Transverse colon (tissue), 4 donors: ENCODE results near the gene LRRC23.

Source experiments
- CTCF ChIP-seq, 5 experiments: fragments of 200-600 bp in 3 of 5; fragments of 450-650 bp in 2 of 5; sonication (generic) in 3 of 5; IDR thresholded peaks; 1 replicate in 2 of 5; 2 replicates in 3 of 5; pipeline ENCODE4 v1.5.1; 2016 to 2017; ENCODE audit warnings: antibody characterized with exemption in 5 of 5, inconsistent platforms in 3 of 5, mild to moderate bottlenecking in 2 of 5, moderate library complexity in 1 of 5
- EP300 ChIP-seq: sonication (generic); formaldehyde crosslinking; IDR thresholded peaks from one replicate; pipeline ENCODE4 v1.6.1; 2017; ENCODE audit warnings: antibody characterized with exemption, low read depth
- POLR2AphosphoS5 ChIP-seq, 3 donors: sonication (generic); formaldehyde crosslinking; IDR thresholded peaks; one replicate each; pipeline ENCODE4 v1.6.1; 2016; ENCODE audit warnings: antibody characterized with exemption in 3 of 3

- TF ChIP-seq CTCF (IDR thresholded peaks at IDR 0.05) = no peak
- TF ChIP-seq POLR2AphosphoS5 (IDR thresholded peaks at IDR 0.05) = peak in 1 of 3 donors; percentile 43
- TF ChIP-seq EP300 = no peak
Measured at GRCh38 chr12:6959058-6959804, 54.6 kb downstream of the LRRC23 start.
